GM23338 (cell line): ENCODE data around the gene FAM221A. TPM values are rescaled to one million over a fixed set of nuclear protein-coding genes. Genes with fewer than 3 reads are reported as not detected.
"Not testable (repeated sequence)": the region's sequence is repeated elsewhere in the genome, so short reads cannot be mapped to it uniquely, and the experiment has no call there.

Experiments
- ATAC-seq: fragments of 200-7000 bp; cut with Tn5 transposase; 3 replicates; pipeline ENCODE4 v1.9.1; 2020
- DNase-seq: peaks from one replicate; pipeline ENCODE4 v3.0.0-alpha.2; 2015; ENCODE audit warnings: low spot score
- H2AFZ ChIP-seq: fragments of 200-600 bp; sonication (generic); 2 replicates; pipeline ENCODE4 v1.8.0; 2016; ENCODE audit warnings: antibody characterized with exemption, mild to moderate bottlenecking, moderate library complexity
- H3F3A ChIP-seq: fragments of 200-600 bp; sonication (generic); replicated peaks from 2 replicates; pipeline ENCODE4 v1.8.0; 2017; ENCODE audit warnings: antibody characterized with exemption, mixed run types, low read depth
- H3K27ac ChIP-seq: fragments of 200-600 bp; sonication (generic); 2 replicates; pipeline ENCODE4 v1.6.1; 2016; ENCODE audit warnings: low read depth
- H3K27me3 ChIP-seq: fragments of 200-600 bp; sonication (generic); 2 replicates; pipeline ENCODE4 v1.8.0; 2016; ENCODE audit warnings: mild to moderate bottlenecking, mixed run types, moderate library complexity; ENCODE audit not compliant: insufficient read depth
- H3K36me3 ChIP-seq: fragments of 200-600 bp; sonication (generic); 2 replicates; pipeline ENCODE4 v1.8.0; 2016; ENCODE audit warnings: mild to moderate bottlenecking; ENCODE audit not compliant: insufficient read depth
- H3K4me1 ChIP-seq: fragments of 200-600 bp; sonication (generic); 2 replicates; pipeline ENCODE4 v1.8.0; 2016; ENCODE audit warnings: mild to moderate bottlenecking, moderate library complexity; ENCODE audit not compliant: insufficient read depth
- H3K4me2 ChIP-seq: fragments of 200-600 bp; sonication (generic); 2 replicates; pipeline ENCODE4 v1.7.1; 2017; ENCODE audit warnings: mixed run types
- H3K4me3 ChIP-seq: fragments of 200-600 bp; sonication (generic); 2 replicates; pipeline ENCODE4 v1.6.1; 2016; ENCODE audit warnings: mixed run types
- H3K79me2 ChIP-seq: fragments of 200-600 bp; sonication (generic); replicated peaks from 2 replicates; pipeline ENCODE4 v1.8.0; 2017; ENCODE audit warnings: mild to moderate bottlenecking; ENCODE audit not compliant: insufficient read depth
- H3K9me2 ChIP-seq: fragments of 200-600 bp; sonication (generic); 2 replicates; pipeline ENCODE4 v1.8.0; 2017; ENCODE audit not compliant: insufficient read depth
- H4K20me1 ChIP-seq: fragments of 200-600 bp; sonication (generic); replicated peaks from 2 replicates; pipeline ENCODE4 v1.8.0; 2017; ENCODE audit warnings: mild to moderate bottlenecking; ENCODE audit not compliant: insufficient read depth
- H3K27ac Mint-ChIP-seq: 2 replicates; pipeline ENCODE4 v1.8.0; 2020; ENCODE audit warnings: inconsistent platforms, mild to moderate bottlenecking, moderate library complexity, mixed read lengths
- H3K27me3 Mint-ChIP-seq: 3 replicates; pipeline ENCODE4 v1.8.0; 2022; ENCODE audit warnings: low read depth, mild to moderate bottlenecking, moderate library complexity, mixed read lengths, inconsistent platforms; ENCODE audit not compliant: insufficient read depth, poor library complexity
- H3K36me3 Mint-ChIP-seq: 3 replicates; pipeline ENCODE4 v1.8.0; 2021; ENCODE audit warnings: low read depth, mild to moderate bottlenecking, inconsistent platforms, moderate library complexity, mixed read lengths
- H3K4me1 Mint-ChIP-seq: 3 replicates; pipeline ENCODE4 v1.8.0; 2020; ENCODE audit warnings: mild to moderate bottlenecking, inconsistent platforms, mixed read lengths
- H3K4me3 Mint-ChIP-seq: 3 replicates; pipeline ENCODE4 v1.8.0; 2021; ENCODE audit warnings: moderate library complexity, mild to moderate bottlenecking, inconsistent platforms, mixed read lengths
- H3K9me3 Mint-ChIP-seq: 3 replicates; pipeline ENCODE4 v1.8.0; 2020; ENCODE audit warnings: moderate library complexity, mild to moderate bottlenecking, inconsistent platforms, mixed read lengths
- CREB1 ChIP-seq: fragments of 250-450 bp; sonication (Bioruptor Pico); IDR thresholded peaks from 2 replicates; pipeline ENCODE4 v1.5.0; 2020; ENCODE audit warnings: low read depth, mild to moderate bottlenecking, moderate library complexity
- JUNB ChIP-seq: IDR thresholded peaks from one replicate; pipeline ENCODE4 v1.6.1; 2016; ENCODE audit warnings: antibody characterized with exemption; ENCODE audit not compliant: unreplicated experiment
- NANOG ChIP-seq: IDR thresholded peaks from 2 replicates; pipeline ENCODE4 v1.6.1; 2016; ENCODE audit warnings: antibody characterized with exemption, borderline replicate concordance
- POLR2AphosphoS5 ChIP-seq: IDR thresholded peaks from 2 replicates; pipeline ENCODE4 v1.6.1; 2016; ENCODE audit warnings: antibody characterized with exemption, low read depth
- STAT1 ChIP-seq: IDR thresholded peaks from one replicate; pipeline ENCODE4 v1.6.1; 2016; ENCODE audit warnings: antibody characterized with exemption; ENCODE audit not compliant: unreplicated experiment
- polyA plus RNA-seq: library from polyadenylated mRNA; unstranded; fragments of >200 nt; fragmentation: Nextera tagmentation; extraction: Ambion mirVana; gene quantifications from 2 replicates; pipeline ENCODE4 v1.2.1, GENCODE V29; 2016
- total RNA-seq: library from RNA; depleted of rRNA; stranded (reverse); fragments of >200 nt; shearing (Covaris generic); gene quantifications from 2 replicates; pipeline ENCODE4 v1.2.3, GENCODE V29; 2014
- TF ChIP-seq, protein P1 (sequence below): IDR thresholded peaks from one replicate; pipeline ENCODE4 v1.6.1; 2018; ENCODE audit warnings: antibody characterized with exemption; ENCODE audit not compliant: unreplicated experiment
- TF ChIP-seq, protein P2 (sequence below): IDR thresholded peaks from 2 replicates; pipeline ENCODE4 v1.6.1; 2016; ENCODE audit warnings: antibody characterized with exemption

The FAM221A gene
- total and polyA plus RNA-seq, 2 experiments from 2014 or later = 31.4 to 35.7 TPM

DNA sequence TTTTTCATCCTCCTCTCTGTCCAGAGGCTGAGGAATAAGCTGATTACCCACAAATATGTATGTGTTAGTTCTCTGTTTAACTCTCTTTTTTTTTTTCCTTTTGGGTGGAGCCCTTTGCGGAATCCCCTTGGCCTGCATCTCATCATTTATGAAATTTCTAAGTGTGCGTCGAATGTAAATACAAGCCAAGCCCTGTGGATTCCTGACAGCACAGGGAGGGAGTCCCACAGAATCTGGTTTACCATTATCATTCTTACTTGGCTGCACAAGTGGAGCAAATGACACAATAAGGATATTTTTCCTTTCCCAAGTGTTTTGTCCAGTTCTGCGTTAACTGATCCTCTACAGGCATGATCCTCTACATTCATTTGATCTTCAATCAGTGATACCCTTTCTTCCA lies 41.5 kb downstream of the FAM221A start (continued):
- TF ChIP-seq, protein P1, sequence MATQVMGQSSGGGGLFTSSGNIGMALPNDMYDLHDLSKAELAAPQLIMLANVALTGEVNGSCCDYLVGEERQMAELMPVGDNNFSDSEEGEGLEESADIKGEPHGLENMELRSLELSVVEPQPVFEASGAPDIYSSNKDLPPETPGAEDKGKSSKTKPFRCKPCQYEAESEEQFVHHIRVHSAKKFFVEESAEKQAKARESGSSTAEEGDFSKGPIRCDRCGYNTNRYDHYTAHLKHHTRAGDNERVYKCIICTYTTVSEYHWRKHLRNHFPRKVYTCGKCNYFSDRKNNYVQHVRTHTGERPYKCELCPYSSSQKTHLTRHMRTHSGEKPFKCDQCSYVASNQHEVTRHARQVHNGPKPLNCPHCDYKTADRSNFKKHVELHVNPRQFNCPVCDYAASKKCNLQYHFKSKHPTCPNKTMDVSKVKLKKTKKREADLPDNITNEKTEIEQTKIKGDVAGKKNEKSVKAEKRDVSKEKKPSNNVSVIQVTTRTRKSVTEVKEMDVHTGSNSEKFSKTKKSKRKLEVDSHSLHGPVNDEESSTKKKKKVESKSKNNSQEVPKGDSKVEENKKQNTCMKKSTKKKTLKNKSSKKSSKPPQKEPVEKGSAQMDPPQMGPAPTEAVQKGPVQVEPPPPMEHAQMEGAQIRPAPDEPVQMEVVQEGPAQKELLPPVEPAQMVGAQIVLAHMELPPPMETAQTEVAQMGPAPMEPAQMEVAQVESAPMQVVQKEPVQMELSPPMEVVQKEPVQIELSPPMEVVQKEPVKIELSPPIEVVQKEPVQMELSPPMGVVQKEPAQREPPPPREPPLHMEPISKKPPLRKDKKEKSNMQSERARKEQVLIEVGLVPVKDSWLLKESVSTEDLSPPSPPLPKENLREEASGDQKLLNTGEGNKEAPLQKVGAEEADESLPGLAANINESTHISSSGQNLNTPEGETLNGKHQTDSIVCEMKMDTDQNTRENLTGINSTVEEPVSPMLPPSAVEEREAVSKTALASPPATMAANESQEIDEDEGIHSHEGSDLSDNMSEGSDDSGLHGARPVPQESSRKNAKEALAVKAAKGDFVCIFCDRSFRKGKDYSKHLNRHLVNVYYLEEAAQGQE = no peak
- TF ChIP-seq CREB1 (no peak), STAT1 (no peak), JUNB (no peak)

DNA sequence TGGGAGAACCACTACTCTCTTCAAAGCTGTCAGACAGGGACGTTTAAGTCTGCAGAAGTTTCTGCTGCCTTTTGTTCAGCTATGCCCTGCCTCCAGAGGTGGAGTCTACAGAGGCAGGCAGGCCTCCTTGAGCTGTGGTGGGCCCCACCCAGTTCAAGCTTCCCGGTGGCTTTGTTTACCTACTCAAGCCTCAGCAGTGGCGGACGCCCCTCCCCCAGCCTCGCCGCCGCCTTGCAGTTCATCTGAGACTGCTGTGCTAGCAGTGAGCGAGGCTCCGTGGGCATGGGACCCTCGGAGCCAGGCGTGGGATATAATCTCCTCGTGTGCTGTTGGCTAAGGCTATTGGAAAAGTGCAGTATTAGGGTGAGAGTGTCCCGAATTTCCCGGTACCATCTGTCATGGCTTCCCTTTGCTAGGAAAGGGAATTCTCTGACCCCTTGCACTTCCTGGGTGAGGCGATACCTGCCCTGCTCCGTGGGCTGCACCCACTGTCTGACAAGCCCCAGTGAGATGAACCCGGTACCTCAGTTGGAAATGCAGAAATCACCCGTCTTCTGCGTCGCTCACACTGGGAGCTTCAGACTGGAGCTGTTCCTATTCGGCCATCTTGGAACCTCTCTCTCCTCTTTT lies 42.7 kb downstream of the FAM221A start:
- H3K4me3 ChIP-seq = peak overlapping the region; percentile 43
- not testable (repeated sequence) for H3F3A ChIP-seq, H3K9me2 ChIP-seq, H4K20me1 ChIP-seq, H3K27ac ChIP-seq, ATAC-seq, H3K4me1 ChIP-seq, H2AFZ ChIP-seq, H3K36me3 ChIP-seq, H3K79me2 ChIP-seq, H3K27ac Mint-ChIP-seq
- 0 out of 2 replicates have a peak overlapping the region, but pooled peaks have one; percentile 22 for H3K4me2 ChIP-seq
- H3K27me3 Mint-ChIP-seq = peaks cover 51% of the 10 kb centered on the region
- H3K27me3 ChIP-seq = peaks cover 74% of the 10 kb centered on the region
- DNase-seq = peak; percentile 26
- H3K4me1 Mint-ChIP-seq = peaks cover 18% of the 10 kb centered on the region
- peaks cover 14% of the 10 kb centered on the region for H3K36me3 Mint-ChIP-seq
- H3K9me3 Mint-ChIP-seq = peaks cover 20% of the 10 kb centered on the region
- peak overlapping the region; percentile 59 for H3K4me3 Mint-ChIP-seq

DNA sequence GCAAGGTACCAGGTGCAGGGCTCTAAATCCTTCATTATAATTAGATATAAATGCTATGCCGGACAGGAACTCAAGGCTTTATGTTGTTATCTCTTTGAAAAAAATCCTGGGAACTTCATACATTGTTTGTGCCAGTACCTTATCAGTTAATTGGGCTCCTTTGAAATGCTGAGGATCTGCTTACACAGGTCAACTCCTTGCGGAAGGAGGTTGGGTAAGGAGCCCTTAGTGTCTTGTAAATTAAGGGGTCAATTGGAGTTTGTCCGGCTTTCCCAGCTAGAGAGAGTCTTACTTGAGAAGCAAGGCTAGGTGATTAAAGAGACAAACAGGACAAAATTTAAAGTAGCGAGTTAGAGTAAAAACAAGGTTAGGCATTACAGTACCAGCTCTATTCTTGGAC lies 44.1 kb downstream of the FAM221A start:
- H3K79me2 ChIP-seq, H3K27ac ChIP-seq, H3K4me1 ChIP-seq, H3K27ac Mint-ChIP-seq, H3K4me3 Mint-ChIP-seq, H3K4me3 ChIP-seq, H4K20me1 ChIP-seq, H3K9me2 ChIP-seq, H2AFZ ChIP-seq, H3F3A ChIP-seq, H3K36me3 ChIP-seq: not testable (repeated sequence)
- DNase-seq = peak; percentile 48
- peak; percentile 56 for TF ChIP-seq NANOG
- peaks cover 52% of the 10 kb centered on the region for H3K27me3 Mint-ChIP-seq
- Histone ChIP-seq H3K4me2 (peak overlapping the region; percentile 2; the same call in 1 of the 2 replicates), H3K27me3 (peaks cover 74% of the 10 kb centered on the region)
- peaks cover 20% of the 10 kb centered on the region for H3K9me3 Mint-ChIP-seq
- peaks cover 18% of the 10 kb centered on the region for H3K4me1 Mint-ChIP-seq
- ATAC-seq = peak; percentile 44; the same call in 2 of the 3 replicates
- H3K36me3 Mint-ChIP-seq = peaks cover 14% of the 10 kb centered on the region

DNA sequence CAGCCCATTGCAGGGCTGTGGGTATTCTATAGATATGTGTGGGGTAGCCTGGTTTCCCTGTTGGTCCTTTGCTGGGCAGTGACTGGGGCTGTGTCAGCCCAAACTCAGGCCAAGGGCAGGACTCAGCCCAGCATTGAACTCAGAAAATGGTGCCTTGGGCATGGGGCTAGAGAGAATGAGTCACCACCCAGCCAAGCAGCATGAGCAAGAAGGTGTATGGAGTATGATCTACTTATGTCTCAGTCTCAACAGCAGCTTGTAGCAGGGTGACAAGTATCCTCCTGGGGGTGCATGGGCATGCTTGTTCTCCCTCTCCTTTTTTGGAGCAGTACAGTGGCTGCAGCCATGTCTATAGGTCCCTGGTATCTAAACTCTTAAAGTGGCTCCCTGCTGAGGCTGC lies 62.1 kb downstream of the FAM221A start:
- Histone ChIP-seq H4K20me1 (no peaks in the 10 kb centered on the region), H3K4me2 (no peak overlapping the region), H3K27ac (no peak overlapping the region), H3K27me3 (no peaks in the 10 kb centered on the region), H2AFZ (no peak overlapping the region), H3K4me1 (no peaks in the 10 kb centered on the region), H3F3A (no peaks in the 10 kb centered on the region), H3K9me2 (no peaks in the 10 kb centered on the region), H3K79me2 (no peaks in the 10 kb centered on the region), H3K36me3 (peaks cover 5% of the 10 kb centered on the region; the same call in 1 of the 2 replicates), H3K4me3 (no peak overlapping the region)
- DNase-seq = no peak
- H3K27me3 Mint-ChIP-seq = peaks cover 3% of the 10 kb centered on the region
- peaks cover 46% of the 10 kb centered on the region for H3K9me3 Mint-ChIP-seq
- H3K4me3 Mint-ChIP-seq = no peak overlapping the region
- H3K36me3 Mint-ChIP-seq = peaks cover 33% of the 10 kb centered on the region
- H3K4me1 Mint-ChIP-seq = no peaks in the 10 kb centered on the region
- H3K27ac Mint-ChIP-seq = no peak overlapping the region
- ATAC-seq = no peak
- TF ChIP-seq STAT1 (no peak), POLR2AphosphoS5 (no peak), CREB1 (no peak)
- TF ChIP-seq, protein P2, sequence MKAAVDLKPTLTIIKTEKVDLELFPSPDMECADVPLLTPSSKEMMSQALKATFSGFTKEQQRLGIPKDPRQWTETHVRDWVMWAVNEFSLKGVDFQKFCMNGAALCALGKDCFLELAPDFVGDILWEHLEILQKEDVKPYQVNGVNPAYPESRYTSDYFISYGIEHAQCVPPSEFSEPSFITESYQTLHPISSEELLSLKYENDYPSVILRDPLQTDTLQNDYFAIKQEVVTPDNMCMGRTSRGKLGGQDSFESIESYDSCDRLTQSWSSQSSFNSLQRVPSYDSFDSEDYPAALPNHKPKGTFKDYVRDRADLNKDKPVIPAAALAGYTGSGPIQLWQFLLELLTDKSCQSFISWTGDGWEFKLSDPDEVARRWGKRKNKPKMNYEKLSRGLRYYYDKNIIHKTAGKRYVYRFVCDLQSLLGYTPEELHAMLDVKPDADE = no peak
